AG08395 (cell line): ENCODE data around the gene AFAP1L2.

Experiments
- DNase-seq: peaks from one replicate; pipeline ENCODE4 v3.0.0; 2012; ENCODE audit warnings: mixed read lengths, low spot score

The AFAP1L2 gene

DNA sequence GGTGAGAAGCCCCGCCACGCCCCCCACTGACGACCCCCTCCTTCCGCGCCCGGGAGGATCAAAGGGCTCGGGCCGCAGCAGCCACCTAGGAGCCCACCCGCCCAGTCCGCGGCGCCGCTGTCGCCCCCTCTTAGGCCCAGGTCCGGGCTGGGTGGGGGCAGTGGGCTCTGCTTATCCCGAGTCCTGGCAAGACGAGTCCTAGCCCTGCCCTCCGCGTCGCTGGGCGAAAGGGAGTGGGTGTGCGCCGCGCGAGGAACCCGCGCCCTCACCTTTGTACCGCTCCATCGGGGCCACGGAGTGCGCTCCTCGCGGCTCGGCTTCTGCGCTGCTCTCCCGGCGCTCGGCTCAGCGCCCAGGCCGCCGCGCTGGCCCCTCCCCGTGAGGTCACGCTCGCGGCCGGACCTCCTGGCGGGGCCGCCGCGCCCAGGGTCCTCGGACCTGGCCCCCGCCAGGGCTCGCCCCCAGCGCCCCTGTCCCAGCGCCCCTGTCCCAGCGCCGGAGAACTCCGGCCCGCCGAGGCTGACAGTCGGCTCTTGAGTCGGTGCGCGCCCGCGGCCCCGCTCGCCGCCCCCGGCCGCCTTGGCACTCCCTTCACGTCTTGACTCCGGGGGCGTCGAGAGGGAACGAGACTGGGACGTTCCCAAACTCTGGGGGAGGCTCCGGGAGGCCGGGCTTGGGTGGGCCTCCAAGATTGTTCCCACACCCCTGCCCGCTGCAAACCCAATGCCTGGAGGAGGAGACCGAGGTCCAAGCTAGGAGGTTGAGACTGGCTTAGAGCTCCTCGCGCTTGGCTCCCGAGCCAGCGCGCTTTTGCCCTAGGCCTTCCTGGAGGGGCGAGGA is at the start of gene AFAP1L2:
AFAP1L2 (minus strand) TSS at position 332 of the 840 bp plus-strand sequence; CDS start at position 285, 47 bp downstream.
- no peak for DNase-seq

- DNase-seq = no peak
Observed at GRCh38 chr10:114453576-114453975, 49.3 kb upstream of the AFAP1L2 start.

- DNase-seq = no peak
Observed at GRCh38 chr10:114448897-114449296, 44.6 kb upstream of the AFAP1L2 start.

DNA sequence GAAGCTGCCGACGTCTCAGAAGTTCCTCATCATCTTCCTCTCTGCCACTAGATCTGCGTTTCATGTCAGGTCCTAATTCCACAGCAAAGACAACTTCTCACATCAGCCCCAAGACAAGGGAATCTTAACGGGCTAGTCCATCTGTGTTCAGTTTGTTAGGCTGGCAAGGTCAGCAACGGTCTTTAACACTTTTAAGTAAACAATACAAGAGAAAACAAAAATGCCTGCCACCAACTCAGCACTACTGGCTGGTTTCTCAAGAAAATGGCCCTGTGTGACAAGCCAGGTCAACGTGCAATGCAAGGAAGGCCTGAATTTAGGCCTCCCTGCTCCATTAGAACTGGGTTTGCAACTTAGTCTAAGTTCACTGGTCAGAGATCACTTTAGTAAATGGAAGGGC is 41.0 kb upstream of the AFAP1L2 start:
- DNase-seq = no peak

GRCh38 chr10:114444819-114445218 is 40.5 kb upstream of the AFAP1L2 start:
- DNase-seq = no peak

DNA sequence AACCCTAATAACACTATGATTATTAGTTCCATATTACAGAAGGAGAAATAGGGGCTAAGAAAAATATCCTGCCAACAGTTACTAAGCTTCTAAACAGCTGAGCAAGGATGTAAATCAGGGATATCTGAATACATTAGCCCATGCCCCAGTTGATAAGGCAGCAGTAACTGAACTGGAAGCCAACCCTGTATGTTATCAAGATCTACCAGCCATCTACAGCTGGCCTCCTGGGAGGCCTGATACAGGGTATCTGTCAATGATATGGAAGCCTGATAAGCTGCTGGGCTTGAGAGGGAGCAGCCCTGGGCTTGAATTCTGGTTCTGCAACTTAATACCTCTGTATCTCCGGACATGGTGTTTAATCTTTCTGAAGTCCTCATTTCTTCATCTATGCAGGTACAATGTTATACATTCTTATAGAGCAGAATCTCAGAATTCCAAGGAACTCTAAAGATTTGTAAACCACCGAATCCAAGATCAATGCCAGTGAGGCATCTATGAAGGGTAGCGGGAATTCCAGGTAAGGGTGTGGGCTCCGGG is 37.9 kb upstream of the AFAP1L2 start:
- DNase-seq = no peak

GRCh38 chr10:114441107-114441506 is 36.8 kb upstream of the AFAP1L2 start:
- DNase-seq = no peak

DNA sequence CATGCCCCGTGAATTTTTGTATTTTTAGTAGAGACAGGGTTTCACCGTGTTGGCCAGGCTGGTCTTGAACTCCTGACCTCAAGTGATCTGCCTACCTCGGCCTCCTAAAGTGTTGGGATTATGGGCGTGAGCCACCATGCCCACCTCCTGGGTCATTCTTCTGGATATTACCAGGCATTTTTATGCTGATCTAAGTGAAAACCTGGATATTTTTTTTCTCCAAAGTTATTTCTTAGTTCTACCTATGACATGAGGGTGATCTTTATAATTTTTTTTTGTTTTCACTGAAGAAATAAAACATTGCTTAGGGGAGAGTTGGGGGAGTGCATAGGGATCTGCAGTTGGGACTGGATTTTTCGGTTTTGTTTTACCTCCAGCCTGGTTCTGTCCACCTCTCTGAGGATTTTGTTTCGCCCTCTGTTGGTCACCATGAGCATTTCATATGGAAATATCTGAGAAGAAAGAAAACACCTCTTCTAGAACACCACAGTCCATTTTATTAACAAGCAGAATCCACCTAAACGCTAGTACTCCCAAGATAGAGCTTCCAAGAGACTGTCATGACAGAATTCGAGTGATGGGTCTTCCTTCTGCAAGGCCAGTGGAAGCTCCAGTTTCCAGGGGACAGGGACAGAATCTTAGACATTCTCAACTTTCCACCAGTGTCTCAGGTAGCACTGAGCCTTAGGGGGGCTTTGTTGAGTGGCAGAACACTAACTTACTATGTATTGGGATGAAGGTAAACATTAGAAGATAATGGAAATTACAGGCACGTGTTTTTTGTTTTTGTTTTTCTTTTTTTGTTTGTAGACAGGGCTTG is 33.4 kb upstream of the AFAP1L2 start:
- peak; percentile 56 for DNase-seq

- no peak for DNase-seq
Observed at GRCh38 chr10:114436941-114437340, 32.6 kb upstream of the AFAP1L2 start.

DNA sequence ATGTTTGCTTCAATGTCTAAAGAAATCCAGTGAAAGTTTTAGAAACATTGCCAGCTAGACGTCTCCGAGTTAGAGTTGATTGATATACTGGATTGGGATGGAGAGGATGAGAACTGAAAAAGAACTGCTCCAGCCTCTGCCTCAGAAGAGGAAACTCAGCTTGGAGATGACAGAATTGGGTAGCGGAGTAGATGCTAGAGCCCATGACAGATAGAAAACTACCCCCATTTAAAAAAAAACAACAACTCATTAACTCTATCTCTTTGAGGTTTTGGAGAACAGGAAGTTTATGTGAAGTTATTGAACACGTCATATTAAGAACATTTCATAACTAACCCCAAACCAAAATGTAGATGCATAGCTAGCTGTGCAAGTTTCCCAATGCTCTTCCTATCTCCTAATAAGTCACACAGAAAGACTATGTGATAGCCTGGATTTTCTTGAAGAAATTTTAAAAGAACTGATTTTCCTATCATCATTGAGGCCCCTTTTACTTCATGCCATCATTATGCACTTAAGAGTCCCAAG is 28.3 kb upstream of the AFAP1L2 start:
- no peak for DNase-seq

- no peak for DNase-seq
Observed at GRCh38 chr10:114431414-114432135, 27.3 kb upstream of the AFAP1L2 start.

GRCh38 chr10:114430688-114431413 is 26.5 kb upstream of the AFAP1L2 start:
- no peak for DNase-seq

DNA sequence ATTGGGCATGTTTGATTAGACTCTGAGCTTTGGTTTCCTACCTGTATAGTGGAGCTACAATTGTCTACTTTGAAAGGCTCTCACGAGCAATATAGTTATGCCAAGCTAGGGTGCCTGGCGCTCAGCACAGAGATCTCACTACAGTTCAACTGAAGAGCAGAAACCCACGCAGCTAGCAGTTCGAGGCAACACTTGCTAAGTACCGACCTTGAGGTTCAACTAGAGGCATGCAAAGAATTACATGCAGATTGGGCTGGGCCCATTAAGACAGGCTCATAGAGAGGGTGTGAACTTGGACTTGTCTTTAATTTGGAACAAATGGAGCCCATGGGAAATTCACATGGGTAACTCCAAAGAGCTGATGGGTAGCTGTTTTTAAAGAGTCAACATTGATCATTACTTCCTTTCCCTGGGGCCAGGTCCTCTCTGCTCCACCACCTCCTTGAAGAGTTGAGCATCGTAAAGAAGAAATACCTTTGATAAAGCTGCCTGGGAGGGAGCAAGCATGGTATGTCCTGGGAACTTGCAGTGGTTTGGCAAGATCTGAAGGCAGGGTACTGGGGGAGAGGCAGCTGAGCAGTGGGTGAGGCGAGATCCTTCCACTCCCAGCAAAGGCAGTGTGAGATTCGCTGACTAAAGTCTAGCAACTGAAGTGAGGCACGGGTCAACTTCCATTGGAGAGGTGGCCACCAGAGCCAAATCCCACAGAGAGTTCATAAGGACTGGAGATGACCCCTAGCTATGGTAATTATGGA is 25.5 kb upstream of the AFAP1L2 start:
- no peak for DNase-seq

- no peak for DNase-seq
Observed at GRCh38 chr10:114427124-114427852, 23.0 kb upstream of the AFAP1L2 start.

GRCh38 chr10:114426476-114426875 is 22.2 kb upstream of the AFAP1L2 start:
- DNase-seq = no peak

DNA sequence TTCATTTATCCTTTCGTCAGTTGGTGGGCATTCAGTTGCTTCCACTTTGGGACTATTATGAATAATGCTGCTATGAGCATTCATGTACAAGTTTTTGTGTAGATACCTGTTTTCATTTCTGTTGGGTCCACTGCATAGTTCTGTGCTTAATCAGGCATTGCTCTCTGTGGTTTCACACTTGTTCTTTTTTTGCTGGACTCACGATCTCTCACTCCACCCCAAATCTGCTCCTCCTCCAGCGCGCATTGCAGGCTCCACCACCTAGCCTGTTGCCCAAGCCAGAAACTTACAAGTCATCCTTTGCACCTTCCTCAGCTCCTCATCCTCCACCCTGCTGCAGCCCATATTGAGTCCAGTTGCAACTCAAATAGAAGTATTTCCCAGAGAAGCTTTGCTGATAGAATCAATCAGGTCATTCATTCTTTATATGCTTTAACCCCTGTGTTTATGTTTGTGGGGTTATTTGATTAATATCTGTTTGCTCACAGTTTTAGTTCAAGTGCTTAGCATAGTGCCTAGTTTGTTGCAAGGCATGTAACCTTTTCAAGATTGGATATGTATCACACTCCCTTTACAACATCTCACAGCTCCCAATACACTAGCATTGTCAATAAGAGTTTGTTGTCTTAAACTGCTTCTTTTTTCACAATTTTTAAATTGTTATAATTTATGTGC is 16.6 kb upstream of the AFAP1L2 start:
- DNase-seq = no peak

DNA sequence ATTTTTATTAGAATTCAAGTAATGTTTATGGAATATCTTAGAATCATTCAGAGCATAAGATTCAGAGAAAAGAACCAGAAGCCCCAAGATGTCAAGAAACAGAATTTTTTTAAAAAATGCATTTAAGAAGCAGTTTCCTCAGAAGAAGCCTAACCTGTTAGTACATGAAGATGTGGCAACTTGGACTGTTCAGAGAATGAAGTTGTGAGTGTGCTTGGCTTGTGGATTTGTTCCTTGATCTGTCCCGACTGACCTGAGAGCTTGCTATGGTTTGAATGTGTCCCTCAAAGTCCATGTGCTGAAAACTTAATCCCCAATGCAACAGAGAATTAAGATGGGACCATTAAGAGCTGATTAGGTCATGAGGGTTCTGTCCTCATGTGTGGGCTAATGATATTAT is 13.8 kb upstream of the AFAP1L2 start:
- no peak for DNase-seq

GRCh38 chr10:114412907-114413797 is 8.8 kb upstream of the AFAP1L2 start:
- no peak for DNase-seq
